ENCODE data around the gene FOXD3. TPM values are rescaled to one million over a fixed set of nuclear protein-coding genes. Genes with fewer than 3 reads are reported as not detected.
A peak's percentile ranks its signal among the peaks of the same experiment; 100 is the strongest.

The FOXD3 gene
- total RNA-seq, result not detected

DNA sequence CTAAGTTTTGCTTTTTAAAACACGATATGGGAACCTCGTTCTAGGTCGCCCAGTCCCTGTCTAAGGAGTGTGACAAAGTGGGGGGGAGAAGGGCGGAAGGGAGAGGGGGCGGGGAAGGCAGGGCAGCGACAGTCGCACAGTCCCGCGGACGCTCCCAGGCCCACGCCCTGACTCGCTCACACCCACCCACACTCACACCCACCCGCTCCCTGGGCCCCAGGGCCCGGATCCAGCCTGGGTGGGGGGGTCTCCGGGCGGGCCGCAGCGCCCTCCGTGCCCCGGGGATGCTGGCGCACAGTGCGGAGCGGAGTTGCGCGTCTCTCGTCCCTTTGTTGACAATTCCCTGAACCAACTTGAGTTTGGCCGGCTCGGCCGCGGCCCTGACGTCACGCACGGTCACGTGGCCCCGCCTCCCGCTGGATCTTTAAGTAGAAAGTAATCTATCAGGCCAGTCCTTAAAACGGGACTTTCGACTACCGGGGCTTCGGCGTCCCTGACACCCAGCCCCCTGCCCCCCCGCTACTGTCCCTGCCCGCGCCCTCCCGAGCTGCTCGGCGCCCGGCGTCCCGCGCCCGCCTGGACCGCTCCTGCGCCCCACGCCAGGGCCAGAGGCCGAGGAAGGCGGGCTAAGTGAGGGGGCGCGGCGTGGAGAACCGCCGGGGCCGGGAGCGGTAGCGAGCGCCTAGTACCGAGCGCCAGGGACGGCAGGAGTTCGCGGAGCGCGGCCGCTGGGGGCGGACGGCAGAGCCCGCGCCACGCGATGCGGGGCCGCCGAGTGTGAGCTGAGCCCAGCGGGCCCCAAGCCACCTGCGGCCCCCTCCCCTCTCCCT lies at the start of gene FOXD3:
TSS of gene FOXD3 (plus strand) at position 454 of the 830 bp plus-strand sequence. CDS start 492 bp downstream, outside the sequence.
- Mint-ChIP-seq H3K27ac (peak within 1 kb of the TSS; percentile 30), H3K27me3 (peaks cover 68% of the 10 kb centered on the region), H3K4me3 (peak within 1 kb of the TSS; percentile 72), H3K36me3 (ENCODE audit: low read depth) (peaks cover 20% of the 10 kb centered on the region), H3K4me1 (ENCODE audit: low read depth) (peaks cover 41% of the 10 kb centered on the region), H3K9me3 (peaks cover 7% of the 10 kb centered on the region)
- DNase-seq, result peak; percentile 48
- intact Hi-C loops (cut with micrococcal nuclease), result loop anchor here (10.0 kb wide), 1 partner anchor 202 kb away; the partner anchor contains the start of genes EFCAB7 and ITGB3BP
- POLR2A ChIA-PET, result interaction anchor here (1.2 kb wide), 1 partner anchor 18 kb away, joined by 3 read pairs; no protein-coding TSS in a partner anchor
- ATAC-seq, result peak; percentile 19
- CTCF ChIA-PET, result interaction anchor here (1.2 kb wide), 1 partner anchor 10 kb away, joined by 6 read pairs; no protein-coding TSS in a partner anchor
- TF ChIP-seq, protein P1, sequence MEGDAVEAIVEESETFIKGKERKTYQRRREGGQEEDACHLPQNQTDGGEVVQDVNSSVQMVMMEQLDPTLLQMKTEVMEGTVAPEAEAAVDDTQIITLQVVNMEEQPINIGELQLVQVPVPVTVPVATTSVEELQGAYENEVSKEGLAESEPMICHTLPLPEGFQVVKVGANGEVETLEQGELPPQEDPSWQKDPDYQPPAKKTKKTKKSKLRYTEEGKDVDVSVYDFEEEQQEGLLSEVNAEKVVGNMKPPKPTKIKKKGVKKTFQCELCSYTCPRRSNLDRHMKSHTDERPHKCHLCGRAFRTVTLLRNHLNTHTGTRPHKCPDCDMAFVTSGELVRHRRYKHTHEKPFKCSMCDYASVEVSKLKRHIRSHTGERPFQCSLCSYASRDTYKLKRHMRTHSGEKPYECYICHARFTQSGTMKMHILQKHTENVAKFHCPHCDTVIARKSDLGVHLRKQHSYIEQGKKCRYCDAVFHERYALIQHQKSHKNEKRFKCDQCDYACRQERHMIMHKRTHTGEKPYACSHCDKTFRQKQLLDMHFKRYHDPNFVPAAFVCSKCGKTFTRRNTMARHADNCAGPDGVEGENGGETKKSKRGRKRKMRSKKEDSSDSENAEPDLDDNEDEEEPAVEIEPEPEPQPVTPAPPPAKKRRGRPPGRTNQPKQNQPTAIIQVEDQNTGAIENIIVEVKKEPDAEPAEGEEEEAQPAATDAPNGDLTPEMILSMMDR (IDR thresholded peaks at IDR 0.05), result no peak

DNA sequence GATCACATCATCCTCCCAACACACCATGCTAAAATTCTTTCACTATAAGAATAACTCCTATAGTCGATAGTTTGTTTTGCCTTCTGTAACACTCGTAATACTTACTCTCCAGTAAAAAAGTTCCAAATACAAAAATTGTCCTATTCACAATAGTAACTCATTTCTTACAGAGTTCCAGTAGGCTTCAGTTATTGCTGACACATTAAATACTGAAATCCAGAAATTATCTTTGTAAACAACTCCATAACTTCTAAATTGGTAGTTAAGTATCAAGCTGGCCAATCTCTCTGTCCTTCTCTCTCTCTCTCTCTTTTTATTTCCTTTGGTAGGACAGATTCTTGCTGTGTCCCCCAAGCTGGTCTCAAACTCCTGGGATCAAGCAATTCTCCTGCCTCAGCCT lies 49.6 kb upstream of the FOXD3 start:
- ChIA-PET CTCF (no interaction called here), POLR2A (no interaction called here)
- Mint-ChIP-seq H3K9me3 (no peaks in the 10 kb centered on the region), H3K36me3 (ENCODE audit: low read depth) (no peaks in the 10 kb centered on the region), H3K27ac (no peak overlapping the region), H3K4me1 (ENCODE audit: low read depth) (no peaks in the 10 kb centered on the region), H3K4me3 (no peak overlapping the region), H3K27me3 (peaks cover 16% of the 10 kb centered on the region)
- ATAC-seq (no peak), DNase-seq (no peak)
- intact Hi-C loops (cut with micrococcal nuclease), result no loop called here
- TF ChIP-seq, protein P1 (IDR thresholded peaks at IDR 0.05), result no peak

DNA sequence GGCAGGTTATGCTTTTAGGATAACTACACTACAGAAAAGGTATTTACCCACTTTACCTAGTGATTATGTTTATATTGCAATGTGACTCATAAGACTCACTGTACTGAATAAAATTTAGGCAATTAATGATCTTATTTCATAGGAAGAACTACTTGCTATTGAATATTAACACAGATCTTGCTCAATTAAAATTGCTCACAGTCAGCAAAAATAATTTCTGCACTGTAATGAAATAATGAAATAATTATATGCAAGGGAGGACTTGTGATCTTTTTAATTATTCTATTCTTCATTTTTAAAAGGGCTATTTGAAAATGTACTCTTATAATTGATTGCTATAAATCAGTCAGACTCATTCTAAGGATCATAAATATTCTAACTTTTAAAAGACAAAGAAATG lies 48.0 kb upstream of the FOXD3 start:
- Mint-ChIP-seq H3K27ac (no peak overlapping the region), H3K36me3 (ENCODE audit: low read depth) (no peaks in the 10 kb centered on the region), H3K9me3 (no peaks in the 10 kb centered on the region), H3K4me3 (no peak overlapping the region), H3K4me1 (ENCODE audit: low read depth) (no peaks in the 10 kb centered on the region), H3K27me3 (peaks cover 11% of the 10 kb centered on the region)
- CTCF ChIA-PET, result no interaction called here
- TF ChIP-seq, protein P1 (IDR thresholded peaks at IDR 0.05), result no peak
- no peak for DNase-seq
- intact Hi-C loops (cut with micrococcal nuclease), result no loop called here
- no peak for ATAC-seq
- POLR2A ChIA-PET, result no interaction called here

DNA sequence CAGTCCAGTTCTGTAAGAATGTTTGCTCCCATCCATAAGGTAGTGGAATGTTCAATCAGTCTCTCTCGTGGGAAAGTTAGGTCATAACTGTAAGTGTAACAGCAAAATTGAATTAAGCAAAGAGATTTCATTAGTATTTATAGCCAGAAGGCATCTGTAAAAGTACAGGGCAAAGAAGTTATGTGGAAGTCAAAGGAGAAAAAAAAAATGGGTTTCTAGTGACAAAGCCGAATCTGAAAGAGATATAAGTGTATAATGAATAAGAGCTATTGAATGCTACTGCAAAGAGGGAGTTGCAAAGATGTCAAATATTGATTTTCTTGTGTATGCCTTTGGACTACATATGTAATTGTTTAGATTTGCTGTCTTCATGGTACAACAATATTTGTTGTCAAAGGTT lies 47.4 kb upstream of the FOXD3 start:
- peaks cover 11% of the 10 kb centered on the region for H3K27me3 Mint-ChIP-seq
- DNase-seq (no peak), ATAC-seq (no peak)
- no peak overlapping the region for H3K4me3 Mint-ChIP-seq
- ChIA-PET POLR2A (no interaction called here), CTCF (no interaction called here)
- H3K36me3 Mint-ChIP-seq (ENCODE audit: low read depth), result no peaks in the 10 kb centered on the region
- H3K9me3 Mint-ChIP-seq, result no peaks in the 10 kb centered on the region
- intact Hi-C loops (cut with micrococcal nuclease), result no loop called here
- H3K27ac Mint-ChIP-seq, result no peak overlapping the region
- no peaks in the 10 kb centered on the region for H3K4me1 Mint-ChIP-seq (ENCODE audit: low read depth)
- TF ChIP-seq, protein P1 (IDR thresholded peaks at IDR 0.05), result no peak

DNA sequence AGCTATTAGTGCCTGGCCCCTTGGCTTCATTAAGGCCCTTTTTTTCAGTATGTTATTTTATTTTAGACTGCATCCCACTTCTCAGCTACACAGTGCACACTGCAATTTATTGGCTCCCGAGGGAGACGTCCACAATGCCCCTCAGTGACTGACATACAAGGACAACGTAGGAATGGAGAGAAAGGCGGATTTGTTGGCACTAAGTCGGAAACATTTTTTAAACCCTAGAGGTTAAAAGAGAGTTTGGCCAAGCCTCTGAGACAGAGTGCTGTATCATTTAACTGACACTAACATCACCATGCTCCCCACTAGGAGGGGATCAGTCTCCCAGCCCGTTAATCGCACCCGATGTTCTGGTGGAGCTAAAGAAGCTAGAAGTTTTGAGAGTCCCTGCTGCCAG lies 45.7 kb upstream of the FOXD3 start:
- Mint-ChIP-seq H3K27me3 (peaks cover 11% of the 10 kb centered on the region), H3K4me3 (no peak overlapping the region), H3K9me3 (no peaks in the 10 kb centered on the region), H3K36me3 (ENCODE audit: low read depth) (no peaks in the 10 kb centered on the region), H3K4me1 (ENCODE audit: low read depth) (no peaks in the 10 kb centered on the region), H3K27ac (no peak overlapping the region)
- ChIA-PET CTCF (no interaction called here), POLR2A (no interaction called here)
- TF ChIP-seq, protein P1 (IDR thresholded peaks at IDR 0.05), result no peak
- no peak for DNase-seq
- ATAC-seq, result no peak
- intact Hi-C loops (cut with micrococcal nuclease), result no loop called here

All from activated CD8-positive, alpha-beta T cell treated with anti-CD3 and anti-CD28 coated beads for 36 hours (primary cell).